ENCODE data around the gene RHD.
"Not testable (repeated sequence)": the region's sequence is repeated elsewhere in the genome, so short reads cannot be mapped to it uniquely, and the experiment has no call there.

Gene RHD

DNA sequence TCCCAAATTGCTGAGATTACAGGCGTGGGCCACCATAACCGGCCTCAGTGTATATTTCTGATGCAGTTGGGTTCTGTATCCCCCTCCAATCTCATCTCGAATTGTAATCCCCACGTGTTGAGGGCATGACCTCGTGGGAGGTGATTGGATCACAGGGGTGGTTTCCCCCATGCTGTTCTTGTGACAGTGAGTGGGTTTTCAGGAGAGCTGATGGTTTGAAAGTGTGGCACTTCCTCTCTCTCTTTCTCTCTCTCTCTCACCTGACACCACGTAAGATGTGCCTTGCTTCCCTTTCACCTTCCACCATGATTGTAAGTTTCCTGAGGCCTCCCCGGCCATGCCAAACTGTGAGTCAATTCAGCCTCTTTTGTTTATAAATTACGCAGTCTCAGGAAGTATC is 24.2 kb downstream of the RHD start:
- H3K9me3 ChIP-seq (ENCODE audit: control insufficient read depth, low read length); H4K91ac ChIP-seq (ENCODE audit: low read length); H3K9ac ChIP-seq (ENCODE audit: low read length); H3K14ac ChIP-seq (ENCODE audit: low read length in 2 of 2); H2BK12ac ChIP-seq (ENCODE audit: low read length in 2 of 2); DNase-seq; H3K27ac ChIP-seq (ENCODE audit: low read length, poor library complexity, severe bottlenecking); H3K4me1 ChIP-seq (ENCODE audit: control insufficient read depth, insufficient read depth, low read depth, low read length); H3K4ac ChIP-seq (ENCODE audit: low read depth in 1 of 2, low read length in 2 of 2); H2BK120ac ChIP-seq (ENCODE audit: low read depth, low read length); H2AK5ac ChIP-seq (ENCODE audit: low read length, severe bottlenecking); H3K18ac ChIP-seq (ENCODE audit: low read depth in 1 of 2, low read length in 2 of 2); H3K79me1 ChIP-seq (replicated peaks; ENCODE audit: low read length, poor library complexity, severe bottlenecking); H3K4me3 ChIP-seq (ENCODE audit: insufficient read depth in 1 of 2, low read depth in 1 of 2, low read length in 2 of 2); H3K27me3 ChIP-seq (ENCODE audit: control insufficient read depth in 1 of 2, insufficient read depth in 1 of 2, low read length in 2 of 2); H3K23ac ChIP-seq (ENCODE audit: low read length in 2 of 2); H2BK5ac ChIP-seq (ENCODE audit: low read depth, low read length, poor library complexity, severe bottlenecking); H2AFZ ChIP-seq (ENCODE audit: low read depth, low read length); H2BK15ac ChIP-seq (ENCODE audit: low read depth, poor library complexity, severe bottlenecking); H3K36me3 ChIP-seq (ENCODE audit: control insufficient read depth in 1 of 2, insufficient read depth in 2 of 2, low read depth in 1 of 2, low read length in 2 of 2); H3K4me2 ChIP-seq (ENCODE audit: low read length, poor library complexity, severe bottlenecking); H4K8ac ChIP-seq (ENCODE audit: low read length): not testable (repeated sequence)
- WGBS = no CpG with 5 or more reads among the region's 8 CpGs

DNA sequence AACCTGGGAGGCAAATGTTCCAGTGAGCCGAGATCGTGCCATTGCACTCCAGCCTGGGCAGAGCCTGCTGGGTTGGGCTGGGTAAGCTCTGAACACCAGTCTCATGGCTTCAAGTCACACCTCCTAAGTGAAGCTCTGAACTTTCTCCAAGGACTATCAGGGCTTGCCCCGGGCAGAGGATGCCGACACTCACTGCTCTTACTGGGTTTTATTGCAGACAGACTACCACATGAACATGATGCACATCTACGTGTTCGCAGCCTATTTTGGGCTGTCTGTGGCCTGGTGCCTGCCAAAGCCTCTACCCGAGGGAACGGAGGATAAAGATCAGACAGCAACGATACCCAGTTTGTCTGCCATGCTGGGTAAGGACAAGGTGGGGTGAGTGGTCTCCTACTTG is 28.4 kb downstream of the RHD start:
- not testable (repeated sequence) for H2AK5ac ChIP-seq (ENCODE audit: low read length, severe bottlenecking); H3K9ac ChIP-seq (ENCODE audit: low read length); H3K27me3 ChIP-seq (ENCODE audit: control insufficient read depth in 1 of 2, insufficient read depth in 1 of 2, low read length in 2 of 2); H3K9me3 ChIP-seq (ENCODE audit: control insufficient read depth, low read length); H2AFZ ChIP-seq (ENCODE audit: low read depth, low read length); H3K4me1 ChIP-seq (ENCODE audit: control insufficient read depth, insufficient read depth, low read depth, low read length); H3K18ac ChIP-seq (ENCODE audit: low read depth in 1 of 2, low read length in 2 of 2); H4K91ac ChIP-seq (ENCODE audit: low read length); H3K4me2 ChIP-seq (ENCODE audit: low read length, poor library complexity, severe bottlenecking); H3K4me3 ChIP-seq (ENCODE audit: insufficient read depth in 1 of 2, low read depth in 1 of 2, low read length in 2 of 2); H2BK5ac ChIP-seq (ENCODE audit: low read depth, low read length, poor library complexity, severe bottlenecking); H3K14ac ChIP-seq (ENCODE audit: low read length in 2 of 2); H3K23ac ChIP-seq (ENCODE audit: low read length in 2 of 2); H3K27ac ChIP-seq (ENCODE audit: low read length, poor library complexity, severe bottlenecking); H3K4ac ChIP-seq (ENCODE audit: low read depth in 1 of 2, low read length in 2 of 2); H2BK120ac ChIP-seq (ENCODE audit: low read depth, low read length); H4K8ac ChIP-seq (ENCODE audit: low read length); DNase-seq; H2BK15ac ChIP-seq (ENCODE audit: low read depth, poor library complexity, severe bottlenecking); H3K36me3 ChIP-seq (ENCODE audit: control insufficient read depth in 1 of 2, insufficient read depth in 2 of 2, low read depth in 1 of 2, low read length in 2 of 2); H3K79me1 ChIP-seq (replicated peaks; ENCODE audit: low read length, poor library complexity, severe bottlenecking); H2BK12ac ChIP-seq (ENCODE audit: low read length in 2 of 2)
- 99% methylated on average over 9 of the region's 9 CpGs for WGBS

DNA sequence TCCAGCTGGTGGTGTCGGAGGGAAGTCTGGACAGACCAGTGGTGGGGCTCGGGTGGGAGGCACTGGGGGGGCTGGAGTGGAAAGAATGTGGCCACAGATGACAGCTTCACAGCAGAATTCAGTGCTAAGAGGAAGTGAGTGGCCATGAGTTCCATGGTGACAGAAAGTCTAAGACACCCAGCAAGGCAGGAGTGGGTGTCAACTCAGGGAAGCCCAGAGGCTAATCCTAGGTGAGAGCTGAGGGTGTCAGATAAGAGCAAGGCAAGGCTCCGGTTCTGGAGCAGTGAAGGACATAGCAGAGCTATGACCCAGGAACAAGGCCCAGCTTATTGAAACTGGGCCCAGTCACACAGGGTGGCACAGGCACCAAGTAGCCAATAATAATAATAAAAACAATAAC is 30.0 kb downstream of the RHD start:
- H3K79me1 ChIP-seq (replicated peaks; ENCODE audit: low read length, poor library complexity, severe bottlenecking); H3K4me3 ChIP-seq (ENCODE audit: insufficient read depth in 1 of 2, low read depth in 1 of 2, low read length in 2 of 2); H4K91ac ChIP-seq (ENCODE audit: low read length); H2BK12ac ChIP-seq (ENCODE audit: low read length in 2 of 2); H2BK120ac ChIP-seq (ENCODE audit: low read depth, low read length); H2BK15ac ChIP-seq (ENCODE audit: low read depth, poor library complexity, severe bottlenecking); H4K8ac ChIP-seq (ENCODE audit: low read length); H3K4me1 ChIP-seq (ENCODE audit: control insufficient read depth, insufficient read depth, low read depth, low read length); DNase-seq; H3K27ac ChIP-seq (ENCODE audit: low read length, poor library complexity, severe bottlenecking); H3K36me3 ChIP-seq (ENCODE audit: control insufficient read depth in 1 of 2, insufficient read depth in 2 of 2, low read depth in 1 of 2, low read length in 2 of 2); H3K14ac ChIP-seq (ENCODE audit: low read length in 2 of 2); H3K9ac ChIP-seq (ENCODE audit: low read length); H3K18ac ChIP-seq (ENCODE audit: low read depth in 1 of 2, low read length in 2 of 2); H2AK5ac ChIP-seq (ENCODE audit: low read length, severe bottlenecking); H3K27me3 ChIP-seq (ENCODE audit: control insufficient read depth in 1 of 2, insufficient read depth in 1 of 2, low read length in 2 of 2); H3K23ac ChIP-seq (ENCODE audit: low read length in 2 of 2); H3K9me3 ChIP-seq (ENCODE audit: control insufficient read depth, low read length); H2AFZ ChIP-seq (ENCODE audit: low read depth, low read length); H3K4me2 ChIP-seq (ENCODE audit: low read length, poor library complexity, severe bottlenecking); H3K4ac ChIP-seq (ENCODE audit: low read depth in 1 of 2, low read length in 2 of 2); H2BK5ac ChIP-seq (ENCODE audit: low read depth, low read length, poor library complexity, severe bottlenecking): not testable (repeated sequence)
- 84% methylated on average over 3 of the region's 3 CpGs for WGBS

DNA sequence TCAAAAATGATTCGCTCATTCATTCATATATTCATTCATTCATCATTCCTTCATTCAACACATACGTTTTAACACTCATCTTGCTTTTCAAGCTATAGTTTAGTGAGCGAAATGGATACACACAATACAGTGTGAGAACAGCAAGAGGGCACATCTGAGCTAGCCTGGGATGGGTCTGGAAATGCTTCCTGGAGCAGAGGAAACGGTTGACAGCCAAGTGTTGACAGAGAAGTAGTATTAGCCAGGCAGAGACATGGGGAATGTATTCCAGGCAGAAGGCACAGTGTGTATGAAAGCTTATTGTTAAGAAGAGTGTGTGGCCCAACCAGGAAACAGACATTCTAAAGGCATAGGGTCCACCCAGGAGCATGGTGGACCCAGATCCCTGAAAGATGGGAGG is 32.6 kb downstream of the RHD start:
- not testable (repeated sequence) for H3K14ac ChIP-seq (ENCODE audit: low read length in 2 of 2); H2BK5ac ChIP-seq (ENCODE audit: low read depth, low read length, poor library complexity, severe bottlenecking); H4K91ac ChIP-seq (ENCODE audit: low read length); H2BK12ac ChIP-seq (ENCODE audit: low read length in 2 of 2); H3K9me3 ChIP-seq (ENCODE audit: control insufficient read depth, low read length); H3K18ac ChIP-seq (ENCODE audit: low read depth in 1 of 2, low read length in 2 of 2); H2AFZ ChIP-seq (ENCODE audit: low read depth, low read length); H3K4ac ChIP-seq (ENCODE audit: low read depth in 1 of 2, low read length in 2 of 2); H2BK120ac ChIP-seq (ENCODE audit: low read depth, low read length); H3K27ac ChIP-seq (ENCODE audit: low read length, poor library complexity, severe bottlenecking); H3K9ac ChIP-seq (ENCODE audit: low read length); H3K23ac ChIP-seq (ENCODE audit: low read length in 2 of 2); H4K8ac ChIP-seq (ENCODE audit: low read length); H3K79me1 ChIP-seq (replicated peaks; ENCODE audit: low read length, poor library complexity, severe bottlenecking); H3K27me3 ChIP-seq (ENCODE audit: control insufficient read depth in 1 of 2, insufficient read depth in 1 of 2, low read length in 2 of 2); H3K4me2 ChIP-seq (ENCODE audit: low read length, poor library complexity, severe bottlenecking); H3K4me1 ChIP-seq (ENCODE audit: control insufficient read depth, insufficient read depth, low read depth, low read length); H3K36me3 ChIP-seq (ENCODE audit: control insufficient read depth in 1 of 2, insufficient read depth in 2 of 2, low read depth in 1 of 2, low read length in 2 of 2); H2AK5ac ChIP-seq (ENCODE audit: low read length, severe bottlenecking); H3K4me3 ChIP-seq (ENCODE audit: insufficient read depth in 1 of 2, low read depth in 1 of 2, low read length in 2 of 2); H2BK15ac ChIP-seq (ENCODE audit: low read depth, poor library complexity, severe bottlenecking)
- peak; percentile 4 for DNase-seq
- WGBS = 74% methylated on average over 4 of the region's 4 CpGs
